G401 (cell line): Measurements from ENCODE around the gene ALMS1. TPM values are rescaled to one million over a fixed set of nuclear protein-coding genes. Genes with fewer than 3 reads are reported as not detected.

ENCODE experiments used
- DNase-seq: peaks from one replicate; pipeline ENCODE4 v3.0.0-alpha.2; 2015; ENCODE audit warnings: low spot score
- in situ Hi-C: cut with HindIII; loops from 2 replicates; pipeline ENCODE4 v1.10.0; 2016; ENCODE audit warnings: low sequenced_read_pairs, mixed read lengths
- total RNA-seq: library from RNA; depleted of rRNA; stranded (reverse); fragments of >200 nt; shearing (Covaris generic); gene quantifications from 2 replicates; pipeline ENCODE4 v1.2.3, GENCODE V29; 2014; rRNA removed

ALMS1 gene
- total RNA-seq, 1 experiment from 2014 or later, result 36.2 TPM

- no peak for DNase-seq
- in situ Hi-C loops, result no loop called here
Observed at GRCh38 chr2:73651591-73652230, 266.1 kb downstream of the ALMS1 start.

GRCh38 chr2:73652348-73652747 lies 266.7 kb downstream of the ALMS1 start:
- DNase-seq, result no peak
- in situ Hi-C loops, result no loop called here

- in situ Hi-C loops, result no loop called here
- DNase-seq, result no peak
Observed at GRCh38 chr2:73654175-73654574, 268.5 kb downstream of the ALMS1 start.

Other genes with a start within 250 kb of the ALMS1 start
- not detected in 2 replicates for gene NOTO, start 183.3 kb upstream of the ALMS1 start, total RNA-seq
- gene SMYD5, start 171.6 kb upstream of the ALMS1 start, total RNA-seq, result 40.0 and 40.5 TPM in 2 replicates
- 21.9 and 33.7 TPM in 2 replicates for gene PRADC1, start 152.6 kb upstream of the ALMS1 start, total RNA-seq
- 797 and 982 TPM in 2 replicates for gene CCT7, start 151.5 kb upstream of the ALMS1 start, total RNA-seq
- gene FBXO41, start 101.4 kb upstream of the ALMS1 start, total RNA-seq, result 3.6 and 11.1 TPM in 2 replicates
- gene EGR4, start 92.3 kb upstream of the ALMS1 start, total RNA-seq, result not detected in 2 replicates